HG03342 (cell line): ENCODE results near the gene NAP1L1.
A peak's percentile ranks its signal among the peaks of the same experiment; 100 is the strongest.

ENCODE experiments used
- ATAC-seq: cut with Tn5 transposase; IDR thresholded peaks from one replicate; pipeline ENCODE4 v1.9.1; 2021; ENCODE audit warnings: mild to moderate bottlenecking, moderate library complexity; ENCODE audit not compliant: unreplicated experiment

NAP1L1 gene, protein sequence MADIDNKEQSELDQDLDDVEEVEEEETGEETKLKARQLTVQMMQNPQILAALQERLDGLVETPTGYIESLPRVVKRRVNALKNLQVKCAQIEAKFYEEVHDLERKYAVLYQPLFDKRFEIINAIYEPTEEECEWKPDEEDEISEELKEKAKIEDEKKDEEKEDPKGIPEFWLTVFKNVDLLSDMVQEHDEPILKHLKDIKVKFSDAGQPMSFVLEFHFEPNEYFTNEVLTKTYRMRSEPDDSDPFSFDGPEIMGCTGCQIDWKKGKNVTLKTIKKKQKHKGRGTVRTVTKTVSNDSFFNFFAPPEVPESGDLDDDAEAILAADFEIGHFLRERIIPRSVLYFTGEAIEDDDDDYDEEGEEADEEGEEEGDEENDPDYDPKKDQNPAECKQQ

DNA sequence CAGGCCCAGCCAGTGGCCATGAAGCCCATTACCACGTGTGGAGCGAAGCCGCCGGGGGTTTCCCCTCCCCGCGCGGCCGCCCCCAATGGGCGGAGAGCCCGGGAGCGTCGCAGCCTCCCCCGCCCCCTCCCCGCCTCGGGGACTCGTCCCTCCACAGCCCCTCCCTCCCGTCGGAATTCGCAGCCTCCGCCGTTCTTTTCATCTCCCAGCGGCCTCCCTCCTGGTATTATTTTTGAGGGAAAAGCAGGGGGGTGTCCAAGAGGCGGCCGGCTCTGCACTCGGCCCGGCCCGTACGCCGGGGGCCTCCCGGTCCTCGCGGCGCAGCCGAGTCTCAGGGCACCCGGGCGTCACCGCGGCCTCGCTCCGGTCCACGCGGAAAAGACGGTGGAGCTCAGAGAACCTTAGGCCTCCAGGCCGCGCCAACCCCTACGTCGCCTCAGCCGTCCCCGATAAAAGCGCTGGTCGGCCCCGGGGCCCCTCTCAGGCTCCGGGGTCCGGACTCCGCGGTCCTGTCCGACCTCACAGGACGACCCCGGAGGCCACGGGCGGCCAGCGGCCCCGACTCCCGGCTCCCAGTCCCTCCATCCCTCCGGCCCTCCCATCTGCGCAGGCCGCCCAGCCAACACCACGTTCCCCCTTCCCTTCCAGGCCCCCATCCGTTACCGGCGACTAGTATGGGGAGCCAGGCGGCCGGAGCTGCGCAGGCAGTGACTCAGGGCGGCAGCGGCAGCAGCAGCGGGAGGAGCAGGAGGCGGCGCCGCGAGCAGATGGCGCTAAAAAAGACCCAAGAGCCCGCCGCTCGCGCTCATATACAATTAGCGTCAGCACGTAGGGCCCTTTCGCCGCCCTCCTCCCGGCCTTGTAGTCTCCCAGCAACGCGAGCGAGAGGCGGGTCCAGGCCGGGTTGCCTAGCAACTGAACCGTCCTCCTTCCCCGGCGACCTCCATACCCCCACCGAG, at the start of gene NAP1L1:
TSS of gene NAP1L1 (minus strand) at position 782 of the 959 bp plus-strand sequence. CDS start 10,466 bp downstream, outside the sequence.
- ATAC-seq = peak; percentile 90

DNA sequence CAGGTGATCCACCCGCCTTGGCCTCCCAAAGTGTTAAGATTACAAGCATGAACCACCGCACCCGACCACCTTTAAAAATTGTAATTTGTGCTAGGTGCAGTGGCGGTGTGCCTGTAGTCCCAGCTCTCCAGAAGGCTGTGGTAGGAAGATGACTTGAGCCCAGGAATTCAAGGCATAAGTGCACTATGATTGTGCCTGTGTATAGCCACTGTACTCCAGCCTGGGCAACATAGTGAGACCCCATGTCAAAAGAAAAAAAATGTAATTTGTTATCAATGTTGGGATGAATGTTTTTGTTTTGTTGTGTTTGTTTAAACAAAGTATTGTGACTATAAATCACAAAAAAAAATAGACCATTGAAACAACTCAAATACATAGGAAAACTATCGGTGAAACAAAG, 43.1 kb upstream of the NAP1L1 start:
- no peak for ATAC-seq

DNA sequence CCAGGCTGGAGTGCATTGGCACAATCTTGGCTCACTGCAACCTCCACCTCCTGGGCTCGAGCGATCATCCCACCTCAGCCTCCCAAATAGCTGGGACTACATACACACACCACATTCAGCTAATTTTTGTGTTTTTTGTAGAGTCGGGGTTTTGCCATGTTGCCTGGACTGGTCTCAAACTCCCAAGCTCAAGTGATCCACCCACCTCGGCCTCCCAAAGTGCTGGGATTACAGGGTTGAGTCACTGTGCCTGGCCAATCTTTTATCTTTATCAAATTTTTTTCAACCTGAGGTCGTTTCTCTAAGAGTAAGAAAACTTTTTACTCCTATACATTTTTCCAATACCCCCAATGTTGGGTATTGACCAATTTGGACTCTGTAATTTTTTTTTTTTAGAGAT, 40.0 kb upstream of the NAP1L1 start:
- no peak for ATAC-seq

DNA sequence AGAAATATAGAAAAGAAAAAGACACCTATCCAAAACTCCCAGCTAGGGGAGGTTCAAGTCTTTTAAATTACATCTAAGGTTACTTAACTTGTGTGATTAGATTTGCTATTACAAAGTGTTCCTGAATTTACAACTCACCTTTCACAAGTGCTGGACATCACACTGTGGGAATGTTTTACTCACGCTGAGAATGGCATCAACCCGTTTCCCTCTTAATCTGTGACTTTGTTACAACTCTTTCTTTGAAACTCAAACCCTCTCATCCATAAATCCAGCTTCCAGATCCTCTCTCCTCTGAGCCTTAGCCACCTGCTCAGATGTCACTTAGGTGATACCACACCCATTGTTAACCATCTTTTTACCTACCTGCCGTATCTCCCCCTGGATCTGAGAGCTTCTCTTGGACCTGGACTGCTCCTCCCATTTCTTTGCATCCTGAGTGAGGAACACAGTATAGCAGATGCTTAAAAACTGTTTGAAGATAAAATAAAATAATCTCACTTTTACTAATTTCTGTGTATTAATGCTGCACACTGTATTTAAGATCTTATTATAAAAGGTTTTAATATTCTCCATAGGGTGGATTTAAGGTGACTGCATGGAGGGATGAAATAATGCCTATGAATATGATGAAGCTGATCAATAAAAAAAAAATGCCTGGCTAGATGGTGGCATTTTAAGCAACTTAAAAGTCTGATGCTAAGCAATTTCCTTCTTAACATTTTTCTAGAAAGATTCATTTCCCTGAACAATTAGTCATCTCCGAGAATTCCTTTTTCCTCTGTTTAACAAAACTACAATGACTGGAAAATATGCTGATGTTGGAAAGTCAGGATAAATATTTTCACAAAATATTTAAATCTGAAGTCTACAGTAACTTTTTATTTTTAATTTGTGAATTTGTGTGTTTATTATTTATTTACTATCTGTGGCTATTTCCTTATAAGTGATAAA, 39.1 kb upstream of the NAP1L1 start:
- ATAC-seq = no peak

- ATAC-seq = no peak
Measured at GRCh38 chr12:76119887-76120286, 35.4 kb upstream of the NAP1L1 start.

DNA sequence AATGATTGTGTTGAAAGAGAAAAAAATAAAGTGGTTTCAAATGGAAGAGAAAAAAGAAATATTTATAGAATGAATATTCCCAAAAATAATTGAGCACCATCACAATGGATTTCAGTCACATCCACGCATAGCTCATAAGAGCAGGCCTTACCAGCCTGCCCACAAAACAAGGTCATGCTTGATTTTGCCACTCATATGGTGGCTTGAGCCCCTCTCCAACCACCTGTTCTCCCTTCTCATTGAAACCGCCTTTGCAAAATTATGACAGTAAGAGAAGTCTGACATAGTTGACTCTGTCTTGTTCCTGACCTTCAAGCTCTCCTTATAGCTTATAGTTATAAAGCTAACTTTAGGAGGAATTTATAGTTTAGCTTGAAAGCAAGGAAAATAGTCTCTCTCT, 33.3 kb upstream of the NAP1L1 start:
- ATAC-seq = no peak

DNA sequence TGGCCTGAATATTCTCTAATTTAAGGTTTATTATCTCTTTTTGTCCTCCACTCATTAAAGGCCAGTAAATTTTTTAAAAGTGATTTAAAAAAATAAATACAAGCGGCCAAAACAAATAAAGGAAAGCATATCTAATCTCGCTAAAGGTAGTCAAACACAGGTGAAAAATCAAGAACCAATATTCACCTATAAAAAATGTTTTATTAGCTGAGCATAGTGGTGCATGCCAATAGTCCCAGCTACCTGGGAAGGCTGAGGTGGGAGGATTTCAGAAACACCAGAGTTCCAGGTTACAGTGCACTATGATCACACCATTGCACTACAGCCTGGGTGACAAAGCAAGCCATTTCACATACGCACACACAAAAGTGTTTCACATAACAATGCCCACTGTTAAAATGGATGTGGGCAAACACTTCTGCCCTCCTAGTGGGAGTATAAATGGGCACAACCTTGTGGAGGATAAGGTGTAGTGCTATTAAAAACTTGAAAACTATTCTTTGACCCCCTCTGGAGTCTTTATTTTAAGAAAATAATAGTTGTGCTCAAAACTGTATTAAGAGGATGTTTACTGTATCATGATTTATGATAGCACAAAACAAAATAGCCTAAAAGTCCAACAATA, 32.7 kb upstream of the NAP1L1 start:
- ATAC-seq = no peak

- no peak for ATAC-seq
Measured at GRCh38 chr12:76113800-76114757, 29.6 kb upstream of the NAP1L1 start.

DNA sequence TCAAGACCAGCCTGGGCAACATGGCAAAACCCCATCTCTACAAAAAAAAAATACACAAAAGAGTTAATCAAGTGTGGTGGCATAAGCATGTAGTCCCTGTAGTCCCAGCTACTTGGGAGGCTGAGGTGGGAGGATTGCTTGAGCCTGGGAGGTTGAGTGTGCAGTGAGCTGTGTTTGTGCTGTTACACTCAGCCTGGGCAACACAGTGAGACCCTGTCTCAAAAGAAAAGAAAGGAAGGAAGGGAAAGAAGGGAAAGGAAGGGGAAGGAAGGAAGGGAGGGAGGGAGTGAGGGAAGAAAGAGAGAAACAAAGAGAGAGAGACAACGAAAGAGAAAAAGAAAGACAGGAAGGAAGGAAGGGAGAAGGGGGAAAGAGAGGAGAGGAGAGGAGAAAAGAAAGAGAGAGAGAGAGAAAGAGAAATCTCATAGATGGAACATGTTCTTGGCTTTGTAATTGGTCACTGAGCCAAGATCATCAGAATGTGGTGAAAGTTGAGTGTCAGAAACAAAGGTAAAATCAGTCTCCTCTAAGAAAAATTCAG, 26.8 kb upstream of the NAP1L1 start:
- no peak for ATAC-seq

DNA sequence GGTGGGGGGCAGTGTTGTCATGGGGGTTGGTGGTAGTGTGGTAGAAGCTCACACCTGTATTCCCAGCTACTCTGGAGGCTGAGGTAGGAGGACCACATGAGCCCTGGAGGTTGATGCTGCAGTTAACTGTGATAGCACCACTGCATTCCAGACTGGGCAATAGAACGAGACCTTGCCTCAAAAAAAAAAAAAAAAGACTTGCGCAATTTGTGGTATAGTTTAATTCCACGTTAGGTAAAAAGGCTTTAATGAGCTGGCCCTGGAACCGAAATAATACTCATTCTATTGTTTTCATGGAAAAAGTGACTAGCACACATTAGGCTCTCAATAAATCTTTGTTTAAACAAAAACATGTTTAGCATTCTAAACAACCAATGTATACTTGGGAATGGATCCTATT, 25.4 kb upstream of the NAP1L1 start:
- no peak for ATAC-seq

DNA sequence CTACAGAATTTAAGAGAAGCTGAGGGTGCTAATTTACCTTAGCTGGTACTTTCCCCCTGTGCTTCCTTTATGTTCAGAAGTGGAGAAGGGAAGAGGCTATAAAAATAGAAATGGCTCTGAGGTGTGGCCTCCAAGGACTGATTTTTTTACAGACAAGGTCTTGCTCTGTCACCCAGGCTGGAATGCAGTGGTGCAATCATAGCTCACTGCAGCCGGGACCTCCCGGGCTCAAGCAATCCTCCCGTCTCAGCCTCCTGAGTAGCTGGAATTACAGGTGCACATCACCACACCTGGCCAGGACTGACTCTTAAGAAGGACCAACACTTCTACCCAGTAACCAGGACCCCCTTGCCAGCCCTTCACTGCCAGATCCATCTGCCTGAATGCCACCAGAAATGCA, 23.9 kb upstream of the NAP1L1 start:
- no peak for ATAC-seq

GRCh38 chr12:76106631-76107030, 22.1 kb upstream of the NAP1L1 start:
- ATAC-seq = no peak

DNA sequence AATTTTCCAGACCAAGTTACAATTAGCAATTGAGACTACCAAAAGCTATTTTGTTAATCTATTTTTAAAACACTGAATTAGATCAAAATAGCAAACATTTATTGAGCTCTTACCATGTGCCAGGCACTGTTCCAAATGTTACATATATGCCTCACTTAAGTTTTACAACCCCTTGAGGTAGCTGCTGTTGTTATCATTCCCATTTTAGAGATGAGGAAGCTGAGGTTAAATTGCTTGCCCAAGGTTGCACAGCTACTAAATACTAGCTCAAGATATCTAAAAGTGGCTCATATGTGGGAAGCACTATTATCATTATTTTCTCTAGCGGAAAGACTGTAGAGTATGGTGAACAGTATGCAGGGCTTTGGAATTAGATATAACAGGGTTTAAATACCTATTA, 19.5 kb upstream of the NAP1L1 start:
- ATAC-seq = no peak

DNA sequence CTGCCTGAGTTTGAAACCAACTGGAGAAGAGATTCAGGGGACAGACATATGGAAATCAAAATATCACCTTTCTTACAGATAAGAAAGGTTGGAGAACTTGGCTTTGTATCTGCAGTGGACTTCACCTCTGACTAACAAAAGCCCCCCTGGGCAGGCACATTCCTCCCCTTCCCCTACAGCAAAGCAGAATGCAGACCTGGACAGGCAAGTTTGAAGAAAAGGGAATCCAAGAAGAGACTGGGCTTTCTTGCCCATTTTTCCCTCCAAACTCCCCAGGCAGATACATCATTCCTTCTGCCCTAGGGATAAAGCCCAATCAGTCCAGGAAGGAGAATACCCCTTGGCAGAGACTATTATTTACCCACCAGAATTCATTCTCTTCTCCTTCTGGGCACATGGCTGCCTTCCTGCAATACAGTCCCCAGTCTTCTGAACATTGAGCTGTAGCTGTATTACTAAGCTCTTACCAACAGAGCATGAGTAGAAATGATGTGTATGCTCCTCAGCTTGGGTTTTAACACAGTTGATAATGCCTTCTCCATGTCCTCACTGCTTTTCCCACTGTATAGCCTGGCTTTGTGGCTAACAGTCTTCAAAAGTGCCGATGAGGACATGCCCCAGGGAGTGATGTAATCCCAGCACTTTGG, 17.4 kb upstream of the NAP1L1 start:
- no peak for ATAC-seq

DNA sequence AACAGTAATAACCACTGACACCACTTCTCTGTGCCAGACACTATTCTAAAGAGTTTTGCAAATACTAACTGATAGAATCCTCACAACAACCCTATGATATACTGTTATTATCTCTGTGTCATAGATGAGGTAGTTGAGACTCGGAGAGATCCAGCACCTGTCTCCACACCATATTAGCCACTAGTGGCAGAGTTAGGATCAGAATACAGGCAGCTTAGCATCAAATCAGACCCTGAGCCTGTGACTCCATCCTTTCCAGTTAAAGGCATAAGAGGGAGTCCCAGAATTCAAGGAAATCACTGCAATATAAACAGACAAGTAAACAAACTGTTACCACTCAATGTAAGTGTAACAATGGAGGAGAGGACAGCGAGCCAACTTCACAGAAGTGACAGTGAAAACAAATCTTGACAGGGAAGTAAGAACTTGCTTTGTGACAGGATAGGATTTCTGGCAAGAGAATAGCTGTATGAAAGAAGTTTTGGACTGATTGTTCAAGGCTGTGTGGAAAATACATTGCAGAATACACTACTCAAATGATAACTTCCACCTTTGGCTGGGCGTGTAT, 11.7 kb upstream of the NAP1L1 start:
- no peak for ATAC-seq

DNA sequence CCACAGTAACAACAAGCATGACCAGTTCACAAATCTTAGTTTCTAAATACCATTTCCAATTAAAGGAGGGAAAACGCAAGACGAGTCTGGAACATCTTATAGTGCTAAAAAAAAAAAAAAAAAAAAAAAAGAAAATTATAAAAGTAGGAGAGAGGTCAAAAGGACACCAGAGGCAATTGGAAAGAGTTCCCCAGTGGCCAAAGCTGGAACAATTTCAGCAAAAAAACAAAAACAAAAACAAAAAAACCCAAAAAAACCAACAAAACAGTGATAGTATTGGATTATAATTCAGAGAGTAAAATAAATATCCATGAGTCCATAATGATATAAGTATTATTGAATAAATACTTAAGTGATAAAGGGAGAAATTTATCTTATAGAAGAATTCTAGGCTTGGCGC, 10.3 kb upstream of the NAP1L1 start:
- no peak for ATAC-seq

GRCh38 chr12:76091246-76091754, 6.8 kb upstream of the NAP1L1 start:
- ATAC-seq = no peak

DNA sequence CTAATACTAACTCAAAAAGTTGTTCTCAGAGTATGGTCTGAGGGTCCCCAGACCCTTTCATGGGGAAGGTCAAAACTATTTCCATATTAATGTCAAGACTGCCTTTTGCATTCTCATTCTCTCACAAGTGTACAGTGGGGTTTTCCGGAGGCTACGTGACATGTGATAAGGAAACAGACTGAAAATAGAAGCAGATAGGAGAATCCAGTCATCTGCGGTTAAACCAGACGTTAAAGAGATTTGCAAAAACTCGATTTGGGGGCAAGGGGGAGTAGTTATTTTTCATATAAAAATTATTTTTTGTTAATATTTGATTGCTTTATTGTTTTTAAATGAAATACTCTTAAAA, 1.0 kb upstream of the NAP1L1 start:
- ATAC-seq = no peak
